ENCODE data around the gene TCAF2.
"Not testable (repeated sequence)": the region's sequence is repeated elsewhere in the genome, so short reads cannot be mapped to it uniquely, and the experiment has no call there.

Gene TCAF2

DNA sequence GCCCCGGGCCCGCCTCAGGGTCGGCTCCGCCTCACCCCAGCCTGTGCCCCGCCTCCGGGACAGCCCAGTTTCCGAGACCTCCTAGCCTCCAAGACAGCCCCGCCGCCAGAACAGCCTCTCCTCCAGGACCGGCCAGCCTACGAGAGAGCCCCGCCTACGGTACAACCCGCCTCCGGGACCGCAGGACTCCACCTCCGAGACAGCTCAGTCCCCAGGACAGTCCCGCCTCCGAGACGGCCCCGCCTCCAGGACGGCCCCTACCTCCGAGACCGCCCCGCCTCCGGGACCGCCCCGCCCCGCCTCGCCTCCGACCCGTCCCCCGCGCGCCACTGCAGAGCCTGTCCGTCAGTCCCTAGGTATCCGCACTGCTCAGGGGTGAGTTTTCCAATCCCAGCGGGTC is at the start of gene TCAF2:
Gene TCAF2, plus strand, starts transcription at position 329 of the 400 bp plus-strand sequence.
- not testable (repeated sequence) for FAIRE-seq

DNA sequence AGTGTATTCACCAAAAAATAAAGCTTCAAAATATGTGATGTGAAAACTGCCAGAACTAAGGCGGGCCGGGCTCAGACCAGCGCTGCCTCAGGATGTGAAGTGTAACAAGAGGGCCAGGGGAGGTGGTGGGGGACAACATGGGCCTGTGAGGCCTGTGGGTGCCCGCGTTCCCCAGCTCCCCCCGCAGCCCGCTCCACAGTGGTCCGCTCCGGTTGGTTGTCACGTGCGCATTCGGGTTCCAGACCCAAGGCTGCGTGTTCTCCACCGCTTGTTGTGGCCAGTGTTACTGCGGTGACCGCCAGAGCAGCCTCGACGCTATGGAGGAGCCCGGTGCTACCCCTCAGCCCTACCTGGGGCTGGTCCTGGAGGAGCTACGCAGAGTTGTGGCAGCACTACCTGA is 49.3 kb upstream of the TCAF2 start, which contains the start of gene CTAGE15:
Gene CTAGE15, plus strand, starts transcription at position 301 of the 400 bp plus-strand sequence. Its CDS starts 17 bp downstream, at position 318.
- not testable (repeated sequence) for FAIRE-seq

DNA sequence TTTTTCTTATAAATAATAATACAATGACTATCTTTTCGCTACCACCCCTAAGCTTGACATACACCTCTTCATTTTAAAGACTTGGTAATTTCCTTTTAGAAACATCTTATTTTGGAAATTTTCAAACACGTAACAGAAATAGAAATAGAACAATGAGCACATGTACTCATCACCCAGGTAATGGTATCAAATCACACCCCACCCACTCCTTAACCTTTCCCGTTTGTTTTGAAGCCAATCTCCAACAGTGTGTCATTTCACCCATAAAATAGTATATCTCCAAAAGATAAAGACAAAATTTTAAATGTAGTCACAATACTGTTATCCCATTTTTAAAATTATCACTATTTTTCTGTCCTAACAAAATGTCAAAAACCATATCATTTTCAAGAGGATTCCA is 32.6 kb upstream of the TCAF2 start:
- not testable (repeated sequence) for FAIRE-seq

DNA sequence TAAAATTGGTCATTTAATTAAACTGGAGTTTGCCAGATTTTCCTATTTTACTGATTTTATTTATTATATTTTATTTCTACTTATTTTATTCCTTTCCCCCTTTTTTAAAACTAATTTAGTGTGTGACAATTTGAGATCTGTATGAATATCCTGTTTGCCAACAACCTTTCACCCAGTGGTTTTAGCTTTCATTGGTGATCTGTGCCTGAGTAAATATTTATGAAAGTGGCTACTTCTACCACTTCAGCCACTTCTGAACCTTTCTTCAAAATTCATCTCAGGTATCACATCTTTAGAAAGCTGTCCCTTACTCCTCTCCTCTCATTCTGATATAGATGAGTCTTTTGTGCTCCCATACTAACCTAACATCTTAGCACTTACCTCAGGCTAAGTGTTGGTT is 30.9 kb upstream of the TCAF2 start:
- not testable (repeated sequence) for FAIRE-seq

DNA sequence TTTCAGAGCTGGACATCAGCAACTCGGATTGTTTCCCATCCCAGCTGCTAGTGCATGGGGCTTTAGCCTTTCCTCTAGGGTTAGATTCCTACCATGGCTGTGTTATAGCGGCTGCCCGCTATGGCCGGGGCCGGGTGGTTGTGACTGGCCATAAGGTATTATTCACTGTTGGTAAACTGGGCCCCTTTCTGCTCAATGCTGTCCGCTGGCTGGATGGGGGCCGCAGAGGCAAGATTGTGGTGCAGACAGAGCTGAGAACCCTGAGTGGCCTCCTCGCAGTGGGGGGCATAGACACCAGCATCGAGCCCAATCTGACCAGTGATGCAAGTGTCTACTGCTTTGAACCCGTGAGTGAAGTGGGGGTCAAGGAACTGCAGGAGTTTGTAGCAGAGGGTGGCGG is 22.7 kb upstream of the TCAF2 start:
- not testable (repeated sequence) for FAIRE-seq

DNA sequence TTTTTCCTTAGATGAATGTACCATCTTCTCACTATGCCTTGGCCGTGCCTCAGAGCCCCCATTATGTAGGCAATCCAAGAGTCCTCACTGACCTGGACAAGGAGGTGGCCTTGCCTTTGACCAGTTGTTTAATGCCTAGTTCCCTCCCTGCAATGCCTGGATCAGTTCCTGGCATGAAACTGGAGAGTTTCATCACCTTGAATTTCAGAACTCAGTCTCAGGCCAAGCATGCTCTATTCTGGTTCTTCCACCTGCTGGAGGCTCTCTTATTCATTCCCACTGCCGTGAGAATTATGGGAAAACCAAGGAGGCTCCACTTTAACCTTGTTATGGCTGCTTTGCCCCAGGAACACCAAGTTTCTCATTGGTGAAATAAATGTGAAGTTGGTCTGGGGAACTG is 17.2 kb upstream of the TCAF2 start:
- not testable (repeated sequence) for FAIRE-seq

DNA sequence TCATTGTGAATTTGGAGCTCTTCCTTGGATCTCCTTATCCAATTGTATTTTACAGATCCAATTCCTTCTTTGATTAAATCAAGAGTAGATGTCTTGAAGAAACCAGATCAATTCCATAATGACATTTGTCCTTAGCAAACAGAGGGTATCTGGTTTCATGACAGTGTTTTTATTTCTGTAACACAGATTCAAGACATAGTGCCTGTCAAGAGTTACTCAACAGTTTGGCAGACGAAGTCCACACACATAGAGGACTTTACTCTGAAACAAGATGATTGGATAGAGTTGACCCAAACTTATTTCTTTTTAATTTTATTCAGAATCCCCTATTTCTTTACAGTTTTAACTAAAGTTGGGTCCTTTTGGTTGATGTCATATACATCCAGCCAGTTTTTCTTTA is 14.7 kb upstream of the TCAF2 start:
- not testable (repeated sequence) for FAIRE-seq

DNA sequence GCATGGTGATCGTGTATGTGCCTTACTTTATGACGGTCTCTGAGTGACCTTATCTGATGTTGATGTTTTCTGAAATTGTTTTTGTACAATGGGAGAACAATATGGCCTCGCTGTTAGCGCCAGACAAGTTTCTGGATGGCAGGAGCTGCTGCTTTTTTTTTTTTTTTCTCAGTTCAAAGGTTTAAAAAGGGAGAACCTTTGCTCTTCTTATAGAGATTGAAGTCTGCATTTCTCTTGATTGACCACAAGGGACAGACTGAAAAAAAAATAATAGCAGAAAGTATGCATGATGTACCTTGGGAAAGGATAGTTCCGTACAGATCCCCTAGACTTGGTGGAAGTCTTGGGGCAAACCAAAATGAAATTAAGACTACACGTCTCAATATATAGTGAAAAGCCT is 5.2 kb upstream of the TCAF2 start:
- FAIRE-seq = not testable (repeated sequence)

DNA sequence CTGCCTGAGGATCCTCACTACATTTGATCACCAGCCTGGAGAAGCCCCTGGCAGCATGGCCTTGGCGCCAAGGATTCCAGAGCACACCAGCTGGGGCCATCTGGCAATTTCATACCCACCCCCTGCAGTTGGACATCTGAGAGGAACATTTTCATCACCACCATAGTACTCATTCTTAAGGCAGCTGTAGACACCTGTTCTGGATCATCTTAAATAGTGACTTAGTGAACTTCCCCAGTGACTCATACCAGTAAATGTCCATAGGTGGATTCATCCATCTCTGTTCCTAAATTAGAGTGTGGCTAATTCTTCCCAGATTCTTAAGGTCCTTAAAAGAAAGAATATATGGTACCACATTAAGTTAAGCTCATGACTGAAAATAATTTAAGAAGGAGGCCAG is 3.6 kb upstream of the TCAF2 start:
- FAIRE-seq = not testable (repeated sequence)

DNA sequence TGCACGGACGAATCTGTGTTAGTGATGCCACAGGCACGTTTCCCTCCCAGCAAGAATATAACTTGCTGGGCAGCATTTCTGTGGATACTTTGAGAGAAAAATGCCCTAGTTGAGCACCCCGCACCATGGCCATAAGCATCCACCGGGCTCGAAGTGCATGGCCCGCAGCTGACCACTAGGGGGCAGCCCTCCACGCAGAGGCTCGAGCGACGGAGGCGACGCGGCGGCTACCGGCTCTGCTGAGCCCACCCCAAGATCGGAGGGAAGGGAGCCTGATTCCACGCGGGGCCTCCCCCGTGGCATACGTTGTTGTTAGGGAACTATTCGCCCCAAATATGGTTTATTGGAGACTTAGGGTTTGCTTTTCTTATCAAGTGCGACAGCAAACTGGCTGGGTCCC is 716 bp upstream of the TCAF2 start:
- FAIRE-seq = not testable (repeated sequence)

DNA sequence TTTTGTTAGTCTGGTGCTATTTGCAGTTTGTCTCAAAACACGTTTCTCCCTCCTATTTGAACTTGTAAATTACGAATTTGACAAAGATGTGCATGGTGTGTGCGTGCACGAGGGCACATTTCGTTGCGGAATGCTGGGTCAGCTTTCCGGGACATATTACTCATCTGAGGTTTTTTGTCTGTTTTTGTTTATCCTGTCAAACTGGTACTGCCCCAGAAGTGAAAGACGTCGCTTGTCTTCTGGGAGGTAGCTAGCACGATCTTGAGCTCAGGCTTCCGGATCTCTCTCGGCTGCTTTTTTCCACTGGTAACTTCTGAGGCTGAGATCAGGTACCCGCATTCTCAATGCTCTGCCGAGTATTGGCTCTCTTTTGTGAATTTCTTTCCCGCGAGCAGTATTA is 401 bp downstream of the TCAF2 start:
- not testable (repeated sequence) for FAIRE-seq

DNA sequence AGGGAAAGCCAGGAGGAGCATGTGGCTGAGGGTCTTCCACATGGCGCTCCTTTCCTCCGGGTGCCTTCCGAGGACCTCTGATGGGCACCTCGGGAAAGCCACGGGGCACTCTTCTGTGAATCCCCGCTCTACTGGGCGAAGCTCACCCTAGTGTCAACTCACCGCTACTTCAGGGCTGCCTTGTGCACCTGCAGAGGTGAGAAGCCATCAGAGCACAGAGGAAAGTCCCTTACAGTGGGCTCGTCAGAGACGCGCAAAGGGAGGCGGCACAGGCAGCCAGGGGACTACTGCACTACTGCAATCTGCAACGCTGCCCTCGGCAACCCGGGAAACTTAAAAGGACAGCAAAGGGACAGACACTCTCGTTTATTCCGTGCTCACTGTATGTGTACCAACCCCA is 1.4 kb downstream of the TCAF2 start:
- FAIRE-seq = not testable (repeated sequence)

DNA sequence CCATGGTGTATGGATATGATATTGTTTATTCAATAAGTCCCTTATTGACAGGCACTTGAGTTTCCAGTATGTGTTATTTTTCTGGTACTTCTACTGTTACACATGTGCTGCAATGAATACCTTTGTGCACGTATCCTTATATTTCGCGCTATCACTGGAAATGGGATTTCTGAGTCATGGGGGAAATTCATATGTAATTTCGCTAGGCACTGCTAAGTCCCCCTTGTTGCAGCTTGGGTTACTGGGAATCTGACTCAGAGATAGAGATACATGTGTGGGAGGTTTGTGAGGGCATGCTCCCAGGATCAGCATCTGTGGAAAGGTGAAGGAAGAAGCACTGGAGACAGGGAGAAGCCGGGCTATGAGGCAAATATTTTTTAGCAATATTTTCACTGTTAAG is 9.9 kb downstream of the TCAF2 start:
- not testable (repeated sequence) for FAIRE-seq

DNA sequence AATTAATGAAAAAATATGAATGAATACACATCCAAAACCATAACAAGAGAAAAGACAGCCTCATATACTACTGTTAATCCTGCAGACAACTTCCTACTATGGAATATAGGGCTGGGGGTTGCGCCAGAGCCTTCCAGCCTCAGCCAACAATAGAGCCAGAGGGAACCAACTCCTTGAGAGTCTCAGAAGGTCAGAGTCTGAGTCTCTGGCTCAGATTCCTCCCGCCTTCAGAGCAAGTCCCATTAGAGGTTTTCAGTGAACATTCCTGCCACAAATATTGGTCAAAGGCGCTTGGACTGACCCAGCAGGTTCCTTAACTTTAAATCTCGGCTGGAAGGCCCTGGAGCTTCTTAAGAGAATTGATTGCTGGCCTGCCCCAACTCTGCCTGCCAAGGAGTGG is 11.7 kb downstream of the TCAF2 start:
- FAIRE-seq = not testable (repeated sequence)

DNA sequence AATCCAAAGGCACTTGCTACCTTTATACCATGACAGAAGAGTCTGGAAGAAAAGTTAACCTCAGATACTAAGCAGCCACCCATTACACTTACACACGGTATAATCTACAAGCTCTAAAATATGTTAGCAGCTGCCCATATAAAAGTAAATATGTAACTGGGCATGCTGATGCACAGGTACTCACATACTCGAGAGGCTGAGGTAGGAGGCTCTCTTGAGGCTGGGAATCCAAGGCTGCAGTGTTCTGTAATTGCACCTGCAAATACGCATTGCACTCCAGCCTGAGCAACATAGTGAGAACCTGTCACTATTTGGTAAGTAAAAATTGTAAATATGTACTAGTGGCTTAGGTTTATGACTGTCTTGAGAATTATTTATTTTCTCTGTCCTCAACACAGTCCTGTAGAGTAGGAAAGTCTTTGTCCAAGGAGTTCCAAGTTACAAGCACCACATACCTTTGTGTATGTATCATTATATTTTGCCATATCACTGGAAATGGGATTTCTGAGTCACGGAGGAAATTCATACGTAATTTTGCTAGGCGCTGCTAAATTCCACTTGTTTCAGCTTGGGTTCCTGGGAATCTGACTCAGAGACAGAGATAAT is 12.3 kb downstream of the TCAF2 start:
- FAIRE-seq = not testable (repeated sequence)

DNA sequence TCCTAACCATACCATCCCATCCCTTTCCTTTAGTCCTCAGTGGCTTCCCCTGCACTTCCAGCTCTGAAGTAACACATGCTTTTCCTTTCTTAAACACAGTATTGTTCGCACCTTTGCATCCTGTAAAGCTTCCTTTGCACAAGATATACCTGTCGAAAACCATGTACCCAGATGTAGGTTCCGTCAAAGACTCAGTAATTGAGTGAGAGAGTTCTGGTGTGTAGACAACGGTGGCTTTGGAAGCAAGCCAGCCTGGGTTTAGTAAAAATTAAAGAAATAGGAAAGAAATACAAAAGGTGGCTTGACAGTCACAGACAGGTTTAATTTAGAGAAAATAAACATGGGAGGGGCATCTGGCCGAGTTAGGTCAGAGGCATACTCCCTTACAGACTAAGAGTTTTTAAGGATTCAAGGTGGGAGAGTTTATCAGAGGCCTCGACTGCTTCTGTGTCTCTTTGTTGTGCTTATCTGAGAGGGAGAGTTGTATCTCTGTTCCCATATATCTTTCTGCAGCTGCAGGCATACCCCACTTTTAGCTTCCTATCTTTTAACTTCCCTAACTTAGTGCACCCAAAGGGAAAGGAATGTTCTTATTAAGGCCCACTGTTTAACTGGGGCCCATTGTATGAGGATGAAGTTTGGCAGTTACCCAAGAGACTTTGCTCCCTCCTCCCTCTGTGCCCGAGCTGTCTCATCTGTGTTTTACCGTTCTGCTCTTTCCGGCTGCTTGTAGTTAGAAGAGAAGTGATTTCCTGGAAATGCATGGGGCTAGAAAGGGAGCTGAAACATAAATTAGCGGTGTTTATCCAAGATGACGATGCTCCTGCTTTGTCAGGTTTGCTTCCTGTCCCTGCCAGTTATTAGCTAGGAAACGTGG is 14.8 kb downstream of the TCAF2 start:
- not testable (repeated sequence) for FAIRE-seq

DNA sequence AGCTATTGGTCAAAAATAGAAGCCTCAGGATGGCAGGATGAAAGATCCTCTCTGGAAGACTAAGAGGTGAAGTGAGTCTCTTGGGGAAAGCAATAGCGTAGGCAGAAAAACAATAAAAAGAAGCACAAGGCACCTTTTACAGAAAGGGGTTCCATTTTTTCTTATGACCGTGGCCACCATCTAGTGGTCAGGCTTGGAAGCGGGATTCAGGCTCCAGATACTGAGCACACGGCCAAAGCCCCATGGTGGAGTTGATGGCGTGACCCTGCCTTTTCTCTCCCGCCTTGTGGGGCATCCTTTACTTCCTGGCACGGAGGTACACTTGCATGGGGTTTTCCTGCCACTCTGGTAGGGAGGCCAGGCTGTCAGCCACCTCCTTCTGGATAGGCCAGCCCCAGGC is 18.6 kb downstream of the TCAF2 start:
- not testable (repeated sequence) for FAIRE-seq

DNA sequence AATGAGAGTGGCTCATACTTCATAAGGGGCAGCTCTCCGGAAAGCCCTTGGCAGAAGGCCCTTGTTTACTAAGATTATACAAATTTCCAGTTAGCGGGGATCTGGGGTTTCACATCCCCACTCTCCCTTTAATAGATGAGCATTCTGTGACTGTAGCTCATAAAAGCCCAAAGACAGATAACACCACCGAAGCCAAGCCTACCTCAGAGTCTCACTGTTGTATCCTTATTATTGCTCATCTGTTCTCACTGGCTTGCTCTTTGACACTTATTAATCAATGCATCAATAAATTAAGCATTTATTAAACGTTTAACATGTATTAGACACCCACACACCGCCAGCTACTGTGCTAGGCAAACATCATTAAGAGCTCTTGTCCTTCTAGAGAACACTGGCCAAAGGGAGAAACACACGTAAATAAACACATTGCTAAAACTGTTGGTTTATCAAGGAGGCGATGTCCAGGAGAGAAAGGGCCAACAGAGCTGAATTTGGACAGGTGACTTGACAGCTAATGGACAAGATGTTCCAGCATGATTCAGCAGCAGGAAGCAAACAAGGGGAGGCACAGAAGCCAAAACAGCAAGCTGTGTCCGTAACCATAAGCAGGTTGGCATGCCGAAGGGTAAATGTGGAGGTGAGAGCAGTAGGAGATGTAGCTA is 19.9 kb downstream of the TCAF2 start:
- FAIRE-seq = not testable (repeated sequence)

DNA sequence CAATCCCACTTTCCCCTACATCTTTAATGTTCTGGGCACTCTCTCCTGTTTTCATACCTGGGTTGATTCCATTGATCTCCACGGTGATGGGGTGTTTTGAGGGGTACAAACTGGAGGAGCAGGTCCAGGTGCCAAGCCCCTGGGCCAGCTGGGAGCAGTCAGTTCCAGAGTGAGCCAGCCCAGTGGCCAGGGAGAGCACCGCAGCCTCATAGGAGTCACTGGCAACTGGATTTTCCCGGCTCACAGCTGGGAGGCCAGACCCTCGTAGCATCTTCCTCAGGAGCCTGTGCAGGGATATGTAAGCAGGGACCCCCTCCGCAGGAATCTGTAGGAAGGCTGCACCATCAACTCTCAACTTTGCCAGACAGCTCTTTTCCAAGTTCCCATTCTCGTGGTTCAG is 25.8 kb downstream of the TCAF2 start:
- not testable (repeated sequence) for FAIRE-seq

DNA sequence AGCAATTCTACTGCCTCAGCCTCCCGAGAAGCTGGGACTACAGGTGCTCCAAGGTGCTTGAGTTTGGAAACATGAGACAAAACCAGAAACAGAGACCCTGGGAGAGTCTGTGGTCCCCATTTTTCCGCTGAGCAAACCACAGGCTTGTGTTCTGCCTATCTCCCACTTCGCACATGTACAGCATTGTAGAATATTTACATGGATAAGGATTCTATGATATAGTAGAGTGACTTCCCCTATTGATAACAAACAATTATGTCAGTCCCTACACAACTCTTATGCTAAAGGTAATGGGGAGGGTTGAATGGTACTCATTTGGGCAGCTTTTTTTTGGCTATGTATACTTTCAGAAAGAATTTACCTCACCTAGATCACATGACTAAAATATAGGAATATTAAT is 29.1 kb downstream of the TCAF2 start:
- FAIRE-seq = not testable (repeated sequence)

DNA sequence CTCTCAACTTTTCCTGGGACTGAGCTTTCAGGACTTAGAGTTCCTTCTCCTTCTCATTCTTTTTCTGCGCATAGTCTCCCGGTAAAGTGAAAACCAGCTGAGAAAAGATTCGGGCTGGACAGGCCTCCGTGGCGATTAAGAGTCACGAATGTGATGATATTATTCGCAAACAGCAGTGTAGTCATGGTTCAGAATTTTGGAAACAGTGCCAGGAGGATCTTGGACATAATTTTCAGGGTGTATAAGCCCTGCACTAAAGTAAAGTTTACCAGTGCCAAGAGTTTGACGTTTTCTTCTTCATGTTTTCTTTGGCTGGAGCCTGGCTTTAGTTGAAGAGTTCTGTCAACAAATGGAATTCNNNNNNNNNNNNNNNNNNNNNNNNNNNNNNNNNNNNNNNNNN is 29.7 kb downstream of the TCAF2 start:
- FAIRE-seq = not testable (repeated sequence)
